Neural progenitor cell (in vitro differentiated cells): Measurements from ENCODE around the gene GPATCH2L. TPM values are rescaled to one million over a fixed set of nuclear protein-coding genes. Genes with fewer than 3 reads are reported as not detected.
A peak's percentile ranks its signal among the peaks of the same experiment; 100 is the strongest.

Experiments used
- DNase-seq: peaks from one replicate; pipeline ENCODE4 v3.0.0-alpha.2; 2016; ENCODE audit warnings: low spot score
- H2AFZ ChIP-seq: fragments of 200-600 bp; sonication (generic); replicated peaks from 2 replicates; pipeline ENCODE4 v1.6.1; 2016; ENCODE audit warnings: antibody characterized with exemption
- H3F3A ChIP-seq: fragments of 200-600 bp; sonication (generic); 2 replicates; pipeline ENCODE4 v1.6.1; 2016; ENCODE audit warnings: antibody characterized with exemption, low read depth
- H3K27ac ChIP-seq: fragments of 200-600 bp; sonication (generic); 2 replicates; pipeline ENCODE4 v1.5.1; 2016; ENCODE audit warnings: mild to moderate bottlenecking
- H3K27me3 ChIP-seq: fragments of 200-600 bp; sonication (generic); 2 replicates; pipeline ENCODE4 v1.6.1; 2016; ENCODE audit warnings: mild to moderate bottlenecking, moderate library complexity
- H3K36me3 ChIP-seq: fragments of 200-600 bp; sonication (generic); 2 replicates; pipeline ENCODE4 v1.5.1; 2016
- H3K4me1 ChIP-seq: fragments of 200-600 bp; sonication (generic); 2 replicates; pipeline ENCODE4 v1.6.1; 2016; ENCODE audit warnings: mixed run types
- H3K4me2 ChIP-seq: fragments of 200-600 bp; sonication (generic); 2 replicates; pipeline ENCODE4 v1.6.1; 2016
- H3K4me3 ChIP-seq: fragments of 200-600 bp; sonication (generic); 2 replicates; pipeline ENCODE4 v1.5.1; 2016
- H3K79me2 ChIP-seq: fragments of 200-600 bp; sonication (generic); 2 replicates; pipeline ENCODE4 v1.6.1; 2016; ENCODE audit warnings: low read depth
- H3K9ac ChIP-seq: fragments of 200-600 bp; sonication (generic); 2 replicates; pipeline ENCODE4 v1.6.1; 2016
- H3K9me3 ChIP-seq: fragments of 200-600 bp; sonication (generic); 2 replicates; pipeline ENCODE4 v1.5.1; 2016; ENCODE audit warnings: low read depth
- H4K20me1 ChIP-seq: fragments of 200-600 bp; sonication (generic); 2 replicates; pipeline ENCODE4 v1.6.1; 2016; ENCODE audit warnings: low read depth
- H3K27ac Mint-ChIP-seq: 3 replicates; pipeline ENCODE4 v1.8.0; 2021; ENCODE audit warnings: mixed read lengths
- H3K27me3 Mint-ChIP-seq: 2 replicates; pipeline ENCODE4 v1.8.0; 2022; ENCODE audit warnings: low read depth, mild to moderate bottlenecking, inconsistent platforms, moderate library complexity, mixed read lengths; ENCODE audit not compliant: insufficient read depth
- H3K36me3 Mint-ChIP-seq: 3 replicates; pipeline ENCODE4 v1.8.0; 2021; ENCODE audit warnings: mixed read lengths
- H3K4me1 Mint-ChIP-seq: 3 replicates; pipeline ENCODE4 v1.8.0; 2021; ENCODE audit warnings: mixed read lengths
- H3K4me3 Mint-ChIP-seq: 3 replicates; pipeline ENCODE4 v1.8.0; 2021; ENCODE audit warnings: mild to moderate bottlenecking, moderate library complexity, mixed read lengths
- H3K9me3 Mint-ChIP-seq: 3 replicates; pipeline ENCODE4 v1.8.0; 2020; ENCODE audit warnings: mixed read lengths
- CTCF ChIP-seq: fragments of 200-600 bp; sonication (generic); IDR thresholded peaks from 2 replicates; pipeline ENCODE4 v1.5.1; 2017; ENCODE audit warnings: antibody characterized with exemption, mild to moderate bottlenecking
- EZH2 ChIP-seq: fragments of 200-600 bp; sonication (generic); IDR thresholded peaks from 2 replicates; pipeline ENCODE4 v1.6.1; 2017; ENCODE audit warnings: antibody characterized with exemption, mild to moderate bottlenecking, moderate library complexity
- EZH2phosphoT487 ChIP-seq: fragments of 200-600 bp; sonication (generic); IDR thresholded peaks from 2 replicates; pipeline ENCODE4 v1.6.1; 2017; ENCODE audit warnings: antibody characterized with exemption
- total RNA-seq: library from RNA; depleted of rRNA; stranded (reverse); fragments of >200 nt; gene quantifications from 2 replicates; pipeline ENCODE4 v1.2.3, GENCODE V29; 2015; ENCODE audit warnings: low replicate concordance

GPATCH2L gene
- total RNA-seq, 1 donor from 2014 or later, result 68.2 TPM

GRCh38 chr14:76218662-76219061, 66.9 kb downstream of the GPATCH2L start:
- no peaks in the 10 kb centered on the region for H3K79me2 ChIP-seq
- no peak overlapping the region for H3K4me3 ChIP-seq
- Mint-ChIP-seq H3K36me3 (peaks cover 5% of the 10 kb centered on the region), H3K9me3 (peaks cover 11% of the 10 kb centered on the region), H3K27me3 (peaks cover 4% of the 10 kb centered on the region), H3K4me1 (peaks cover 5% of the 10 kb centered on the region), H3K4me3 (no peak overlapping the region), H3K27ac (no peak overlapping the region)
- H3K36me3 ChIP-seq, result no peaks in the 10 kb centered on the region
- H3K9ac ChIP-seq, result no peak overlapping the region
- TF ChIP-seq EZH2phosphoT487 (no peak), CTCF (no peak), EZH2 (no peak)
- H3K27ac ChIP-seq, result no peak overlapping the region
- peaks cover 5% of the 10 kb centered on the region for H3K9me3 ChIP-seq
- no peaks in the 10 kb centered on the region for H3K4me1 ChIP-seq
- no peaks in the 10 kb centered on the region for H4K20me1 ChIP-seq
- peaks cover 5% of the 10 kb centered on the region for H3F3A ChIP-seq
- no peak overlapping the region for H2AFZ ChIP-seq
- no peak overlapping the region for H3K4me2 ChIP-seq
- no peak for DNase-seq
- H3K27me3 ChIP-seq, result no peaks in the 10 kb centered on the region

- H3K4me3 ChIP-seq, result no peak overlapping the region
- H3K79me2 ChIP-seq, result no peaks in the 10 kb centered on the region
- Mint-ChIP-seq H3K9me3 (peaks cover 10% of the 10 kb centered on the region), H3K27me3 (peaks cover 4% of the 10 kb centered on the region), H3K36me3 (no peaks in the 10 kb centered on the region), H3K4me3 (no peak overlapping the region), H3K27ac (no peak overlapping the region), H3K4me1 (peaks cover 5% of the 10 kb centered on the region)
- no peak overlapping the region for H3K9ac ChIP-seq
- H3K27ac ChIP-seq, result no peak overlapping the region
- H4K20me1 ChIP-seq, result no peaks in the 10 kb centered on the region
- H3K4me1 ChIP-seq, result no peaks in the 10 kb centered on the region
- H3K4me2 ChIP-seq, result no peak overlapping the region
- H3K9me3 ChIP-seq, result no peaks in the 10 kb centered on the region
- no peak for TF ChIP-seq CTCF
- TF ChIP-seq EZH2, result no peak
- TF ChIP-seq EZH2phosphoT487, result no peak
- no peaks in the 10 kb centered on the region for H3K36me3 ChIP-seq
- no peak overlapping the region for H2AFZ ChIP-seq
- H3K27me3 ChIP-seq, result no peaks in the 10 kb centered on the region
- peaks cover 5% of the 10 kb centered on the region for H3F3A ChIP-seq
- DNase-seq, result no peak
These were observed 68.2 kb downstream of the GPATCH2L start for GRCh38 chr14:76219873-76220272.

- Histone ChIP-seq H4K20me1 (no peaks in the 10 kb centered on the region), H3K4me2 (no peak overlapping the region), H3K4me3 (no peak overlapping the region), H3K4me1 (no peaks in the 10 kb centered on the region), H3K79me2 (no peaks in the 10 kb centered on the region), H3K27ac (no peak overlapping the region), H3K36me3 (no peaks in the 10 kb centered on the region), H3K9ac (no peak overlapping the region), H3K27me3 (no peaks in the 10 kb centered on the region), H2AFZ (no peak overlapping the region), H3F3A (no peaks in the 10 kb centered on the region), H3K9me3 (no peaks in the 10 kb centered on the region)
- Mint-ChIP-seq H3K4me1 (no peaks in the 10 kb centered on the region), H3K27me3 (no peaks in the 10 kb centered on the region), H3K27ac (peak overlapping the region; percentile 63), H3K9me3 (peaks cover 10% of the 10 kb centered on the region), H3K4me3 (no peak overlapping the region), H3K36me3 (no peaks in the 10 kb centered on the region)
- no peak for DNase-seq
- no peak for TF ChIP-seq EZH2phosphoT487
- TF ChIP-seq CTCF, result no peak
- TF ChIP-seq EZH2, result no peak
These were observed 75.8 kb downstream of the GPATCH2L start for GRCh38 chr14:76227450-76228050.
